Liver (tissue), 9 donors: ENCODE measurements around the gene CDH26. TPM values are rescaled to one million over a fixed set of nuclear protein-coding genes. Genes with fewer than 3 reads are reported as not detected.

Experiments used
- DNase-seq: peaks from one replicate; pipeline ENCODE4 v3.0.0-alpha.2; 2017; ENCODE audit warnings: low spot score
- H3K27ac ChIP-seq, 2 donors: one replicate each; pipeline ENCODE4 v1.7.0; 2013; ENCODE audit warnings: inconsistent platforms in 2 of 2, low read length in 2 of 2, control low read depth in 1 of 2, low read depth in 1 of 2, mild to moderate bottlenecking in 1 of 2
- H3K27me3 ChIP-seq, 4 donors: one replicate each; pipeline versions ENCODE4 v1.6.1 to v1.7.0; 2013; ENCODE audit warnings: low read length in 3 of 4, inconsistent platforms in 1 of 4, mild to moderate bottlenecking in 1 of 4, moderate library complexity in 1 of 4; ENCODE audit not compliant: control insufficient read depth in 4 of 4, insufficient read depth in 4 of 4
- H3K36me3 ChIP-seq, 4 donors: one replicate each; pipeline versions ENCODE4 v1.6.1 to v1.7.0; 2013; ENCODE audit warnings: low read length in 3 of 4, mild to moderate bottlenecking in 3 of 4, low read depth in 1 of 4, moderate library complexity in 1 of 4; ENCODE audit not compliant: control insufficient read depth in 4 of 4, insufficient read depth in 3 of 4
- H3K4me1 ChIP-seq, 4 donors: one replicate each; pipeline versions ENCODE4 v1.6.1 to v1.7.0; 2013; ENCODE audit warnings: low read length in 3 of 4, mild to moderate bottlenecking in 3 of 4, moderate library complexity in 1 of 4; ENCODE audit not compliant: control insufficient read depth in 4 of 4, insufficient read depth in 4 of 4
- H3K4me3 ChIP-seq, 3 donors: one replicate each; pipeline versions ENCODE4 v1.6.1 to v1.7.0; 2013; ENCODE audit warnings: low read length in 3 of 3, control low read depth in 1 of 3, low read depth in 1 of 3, mild to moderate bottlenecking in 1 of 3
- H3K9ac ChIP-seq, 2 donors: one replicate each; pipeline ENCODE4 v1.7.0; 2013; ENCODE audit warnings: low read length in 2 of 2, mild to moderate bottlenecking in 2 of 2, moderate library complexity in 2 of 2, control low read depth in 1 of 2, low read depth in 1 of 2
- H3K9me3 ChIP-seq, 4 donors: one replicate each; pipeline versions ENCODE4 v1.6.1 to v1.7.0; 2013; ENCODE audit warnings: low read length in 3 of 4; ENCODE audit not compliant: control insufficient read depth in 4 of 4
- CTCF ChIP-seq: fragments of 150-350 bp; IDR thresholded peaks from 2 replicates; pipeline ENCODE4 v1.5.1; 2017; ENCODE audit warnings: improper control_type of control experiment, low read depth, low read length; ENCODE audit not compliant: missing input control
- EGR1 ChIP-seq, 2 donors: IDR thresholded peaks; 2 replicates each; pipeline ENCODE4 v1.6.1; 2016 to 2018; ENCODE audit warnings: antibody characterized with exemption in 2 of 2, low read depth in 2 of 2
- FOXA1 ChIP-seq: IDR thresholded peaks from 2 replicates; pipeline ENCODE4 v1.6.1; 2016; ENCODE audit warnings: antibody characterized with exemption
- FOXA2 ChIP-seq: IDR thresholded peaks from 2 replicates; pipeline ENCODE4 v1.6.1; 2016; ENCODE audit warnings: antibody characterized with exemption
- GABPA ChIP-seq, 2 donors: IDR thresholded peaks in 1 of 2; conservative IDR thresholded peaks in 1 of 2; 2 replicates each; pipeline ENCODE4 v1.6.1; 2016; ENCODE audit warnings: antibody characterized with exemption in 2 of 2, mild to moderate bottlenecking in 1 of 2, moderate library complexity in 1 of 2
- HNF4G ChIP-seq: IDR thresholded peaks from 2 replicates; pipeline ENCODE4 v1.6.1; 2016; ENCODE audit warnings: antibody characterized with exemption
- MAX ChIP-seq: IDR thresholded peaks from 2 replicates; pipeline ENCODE4 v1.6.1; 2016; ENCODE audit warnings: antibody characterized with exemption
- NR2F2 ChIP-seq: IDR thresholded peaks from 2 replicates; pipeline ENCODE4 v1.6.1; 2016; ENCODE audit warnings: antibody characterized with exemption
- REST ChIP-seq: IDR thresholded peaks from 2 replicates; pipeline ENCODE4 v1.6.1; 2016; ENCODE audit warnings: antibody characterized with exemption, mild to moderate bottlenecking
- SP1 ChIP-seq: IDR thresholded peaks from 2 replicates; pipeline ENCODE4 v1.6.1; 2018; ENCODE audit warnings: antibody characterized with exemption, mild to moderate bottlenecking
- ZBTB33 ChIP-seq: IDR thresholded peaks from 2 replicates; pipeline ENCODE4 v1.6.1; 2016; ENCODE audit warnings: antibody characterized with exemption
- WGBS: extraction: QIAGEN DNeasy Blood & Tissue Kit; methylation state at CpG from one replicate; pipeline ENCODE4 v1.1.7; 2013; 5-methylcytosine and 5-hydroxymethylcytosine counted together
- polyA plus RNA-seq, 2 donors: library from polyadenylated mRNA; stranded (reverse) in 1 of 2; unstranded in 1 of 2; fragments of 200-250 nt in 1 of 2; fragments of >200 nt in 1 of 2; fragmentation: Nextera tagmentation in 1 of 2; extraction: Ambion mirVana in 1 of 2; gene quantifications; one replicate each; pipeline versions ENCODE4 v1.2.1 to v1.2.3, GENCODE V29; 2013 to 2015
- total RNA-seq, 2 donors: library from RNA; depleted of rRNA; stranded (reverse); fragments of >200 nt; gene quantifications; one replicate each; pipeline ENCODE4 v1.2.3, GENCODE V29; 2014
- donor health status: healthy.
- donor health status: healthy.
- donor health status: healthy.
- donor health status: healthy.
- donor health status: healthy.

Gene CDH26
- total and polyA plus RNA-seq, 4 donors, result 0.03 to 0.70 (median 0.43) TPM

- H3K27ac ChIP-seq, result no peak overlapping the region
- H3K9me3 ChIP-seq, result peaks cover 0 to 2% (median 0%) of the 10 kb centered on the region in 4 donors
- DNase-seq, result no peak
- peaks cover 2 to 23% (median 15%) of the 10 kb centered on the region in 4 donors for H3K4me1 ChIP-seq
- no peak overlapping the region for H3K9ac ChIP-seq
- H3K4me3 ChIP-seq, result no peak overlapping the region
- H3K27me3 ChIP-seq, result peaks cover 0 to 8% (median 0%) of the 10 kb centered on the region in 4 donors
- no peaks in the 10 kb centered on the region for H3K36me3 ChIP-seq
- no peak for TF ChIP-seq FOXA1
- TF ChIP-seq NR2F2, result no peak
- WGBS, result 96% methylated on average over 8 of the region's 8 CpGs
Measured at GRCh38 chr20:59935457-59936185, 22.6 kb upstream of the CDH26 start.

GRCh38 chr20:59936409-59936808 lies 21.8 kb upstream of the CDH26 start:
- peaks cover 8 to 23% (median 22%) of the 10 kb centered on the region in 4 donors for H3K4me1 ChIP-seq
- H3K9ac ChIP-seq, result no peak overlapping the region
- no peak overlapping the region for H3K27ac ChIP-seq
- no peak for TF ChIP-seq SP1
- TF ChIP-seq REST, result no peak
- no peak for TF ChIP-seq FOXA2
- no peak overlapping the region for H3K4me3 ChIP-seq
- H3K27me3 ChIP-seq, result peaks cover 0 to 8% (median 0%) of the 10 kb centered on the region in 4 donors
- 83% methylated on average over 4 of the region's 4 CpGs for WGBS
- peaks cover 0 to 2% (median 0%) of the 10 kb centered on the region in 4 donors for H3K9me3 ChIP-seq
- no peaks in the 10 kb centered on the region for H3K36me3 ChIP-seq
- DNase-seq, result no peak

GRCh38 chr20:59937150-59937549 lies 21.1 kb upstream of the CDH26 start:
- H3K36me3 ChIP-seq, result no peaks in the 10 kb centered on the region
- no peak overlapping the region for H3K27ac ChIP-seq
- H3K9me3 ChIP-seq, result peaks cover 0 to 2% (median 0%) of the 10 kb centered on the region in 4 donors
- DNase-seq, result no peak
- 86% methylated on average over 3 of the region's 3 CpGs for WGBS
- no peak overlapping the region for H3K4me3 ChIP-seq
- no peak for TF ChIP-seq GABPA (IDR thresholded peaks at IDR 0.05 in 1 of 2, conservative IDR thresholded peaks at IDR 0.05 in 1 of 2)
- TF ChIP-seq EGR1 (IDR thresholded peaks at IDR 0.05; ENCODE audit: low read depth in 2 of 2), result no peak
- no peak for TF ChIP-seq HNF4G
- no peak for TF ChIP-seq ZBTB33
- no peak for TF ChIP-seq FOXA1
- no peak for TF ChIP-seq MAX
- no peak for TF ChIP-seq CTCF
- no peak for TF ChIP-seq SP1
- TF ChIP-seq FOXA2, result no peak
- H3K27me3 ChIP-seq, result peaks cover 0 to 8% (median 0%) of the 10 kb centered on the region in 4 donors
- H3K9ac ChIP-seq, result no peak overlapping the region
- H3K4me1 ChIP-seq, result peaks cover 8 to 23% (median 22%) of the 10 kb centered on the region in 4 donors
